ENCODE measurements around the gene MACROD1.

- TF ChIP-seq CTCF (optimal IDR thresholded peaks at IDR 0.05 in 1 of 3, IDR thresholded peaks at IDR 0.05 in 1 of 3, conservative IDR thresholded peaks at IDR 0.05 in 1 of 3; ENCODE audit: extremely low read depth in 1 of 3, insufficient read depth in 2 of 3, low read length in 3 of 3) = no peak
- no peak for TF ChIP-seq EZH2 (IDR thresholded peaks at IDR 0.05; ENCODE audit: low read length)
These were observed 171.9 kb downstream of the MACROD1 start for GRCh38 chr11:63993993-63994392.

Measured in keratinocyte (primary cell).